Measurements from ENCODE around the gene DNAH2.
A peak's percentile ranks its signal among the peaks of the same experiment; 100 is the strongest.

The DNAH2 gene

DNA sequence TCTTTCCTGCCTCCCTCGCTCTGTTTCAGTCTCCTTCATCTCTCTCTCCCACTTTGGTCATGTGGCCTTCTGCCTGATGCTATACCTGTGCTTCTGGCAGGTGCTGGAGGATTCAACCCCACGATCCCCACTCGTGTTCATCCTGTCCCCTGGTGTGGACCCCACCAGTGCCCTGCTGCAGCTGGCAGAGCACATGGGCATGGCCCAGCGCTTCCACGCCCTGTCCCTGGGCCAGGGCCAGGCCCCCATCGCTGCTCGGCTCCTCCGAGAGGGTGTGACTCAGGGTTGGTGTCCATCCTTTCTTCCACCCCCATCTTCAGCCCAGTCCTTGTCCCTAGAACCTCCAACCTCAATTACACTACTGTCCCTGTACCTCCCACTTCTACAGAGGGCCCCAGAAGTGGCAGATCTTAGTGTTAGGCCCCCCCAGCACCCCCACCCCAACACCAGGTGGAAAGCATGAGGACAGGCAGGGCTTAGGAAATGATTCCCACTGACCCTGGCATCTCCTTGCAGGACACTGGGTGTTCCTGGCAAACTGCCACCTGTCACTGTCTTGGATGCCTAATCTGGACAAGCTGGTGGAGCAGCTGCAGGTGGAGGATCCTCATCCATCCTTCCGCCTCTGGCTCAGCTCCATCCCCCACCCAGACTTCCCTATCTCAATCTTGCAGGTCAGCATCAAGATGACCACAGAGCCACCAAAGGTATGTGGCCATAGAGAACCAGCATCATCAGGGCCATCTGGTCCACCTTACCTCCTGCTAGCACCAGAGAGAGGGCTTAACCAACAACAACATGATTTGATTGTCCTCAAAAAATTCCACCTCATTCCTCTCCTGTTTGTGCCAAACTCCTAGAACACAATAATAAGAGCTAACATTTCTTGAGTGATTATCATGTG is 106.7 kb downstream of the DNAH2 start:
- DNase-seq: no peak

- no peak for DNase-seq
Measured at GRCh38 chr17:7825206-7825990, 107.9 kb downstream of the DNAH2 start.

DNA sequence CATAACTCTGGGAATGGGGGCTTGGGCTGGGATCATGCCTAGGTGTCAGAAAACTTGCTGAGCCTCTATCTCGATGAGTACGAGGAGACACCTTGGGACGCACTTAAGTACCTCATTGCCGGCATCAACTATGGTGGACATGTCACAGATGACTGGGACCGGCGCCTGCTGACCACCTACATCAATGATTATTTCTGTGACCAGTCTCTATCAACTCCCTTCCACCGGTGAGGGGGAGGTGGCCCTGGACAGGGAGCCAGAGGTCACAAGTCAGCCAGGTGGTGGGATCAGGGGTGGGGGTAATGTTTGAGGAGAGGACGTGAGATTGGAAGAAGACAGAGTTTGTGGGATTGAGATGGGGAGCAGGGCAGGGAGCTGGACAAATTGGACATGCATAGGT is 113.1 kb downstream of the DNAH2 start:
- no peak for DNase-seq

DNA sequence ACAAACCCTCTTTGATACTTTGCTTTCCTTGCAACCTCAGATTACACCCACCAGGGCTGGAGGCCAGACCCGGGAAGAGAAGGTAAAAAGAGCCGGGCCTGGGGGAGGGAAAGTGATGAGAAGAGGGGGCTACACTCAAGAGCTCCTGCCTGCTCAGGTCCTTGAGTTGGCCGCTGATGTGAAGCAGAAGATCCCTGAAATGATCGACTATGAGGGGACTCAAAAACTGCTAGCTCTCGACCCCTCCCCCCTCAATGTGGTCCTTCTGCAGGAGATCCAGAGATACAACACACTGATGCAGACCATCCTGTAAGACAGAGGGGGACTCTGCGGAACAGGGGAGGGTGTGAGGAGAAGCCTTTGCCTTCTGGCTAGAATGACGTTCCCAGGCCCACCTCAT is 113.7 kb downstream of the DNAH2 start:
- no peak for DNase-seq

- no peak for DNase-seq
Measured at GRCh38 chr17:7832431-7832830, 114.9 kb downstream of the DNAH2 start.

DNA sequence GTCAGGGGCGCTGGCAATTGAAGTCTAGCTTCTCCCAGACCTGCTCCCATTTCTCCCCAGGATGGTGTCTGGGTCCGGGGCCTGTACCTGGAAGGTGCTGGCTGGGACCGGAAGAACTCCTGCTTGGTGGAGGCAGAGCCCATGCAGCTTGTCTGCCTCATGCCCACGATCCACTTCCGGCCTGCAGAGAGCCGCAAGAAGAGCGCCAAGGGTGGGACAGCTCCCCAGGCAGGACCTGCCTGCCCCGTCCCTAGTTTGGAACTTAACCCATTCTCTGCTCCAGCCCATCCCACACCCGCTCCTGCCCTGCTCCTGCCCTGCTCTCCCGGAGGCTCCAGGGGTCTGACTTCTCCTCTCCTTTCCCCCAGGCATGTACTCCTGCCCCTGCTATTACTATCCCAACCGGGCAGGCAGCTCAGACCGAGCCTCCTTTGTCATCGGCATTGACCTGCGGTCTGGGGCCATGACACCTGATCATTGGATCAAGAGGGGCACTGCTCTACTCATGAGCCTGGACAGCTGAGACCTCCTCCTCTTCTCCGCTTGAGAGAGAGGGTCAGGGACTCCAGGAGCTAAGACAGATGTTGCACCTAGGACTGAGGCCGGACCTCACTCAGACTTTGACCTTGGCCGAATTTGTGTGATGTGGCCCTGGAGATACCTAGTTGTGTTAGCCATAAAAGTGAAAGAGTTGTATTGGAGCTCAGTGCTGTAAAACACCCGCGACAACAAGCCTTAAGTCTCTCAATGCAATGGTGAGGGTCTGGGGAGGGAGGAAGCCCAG is 115.7 kb downstream of the DNAH2 start:
- DNase-seq: no peak

DNA sequence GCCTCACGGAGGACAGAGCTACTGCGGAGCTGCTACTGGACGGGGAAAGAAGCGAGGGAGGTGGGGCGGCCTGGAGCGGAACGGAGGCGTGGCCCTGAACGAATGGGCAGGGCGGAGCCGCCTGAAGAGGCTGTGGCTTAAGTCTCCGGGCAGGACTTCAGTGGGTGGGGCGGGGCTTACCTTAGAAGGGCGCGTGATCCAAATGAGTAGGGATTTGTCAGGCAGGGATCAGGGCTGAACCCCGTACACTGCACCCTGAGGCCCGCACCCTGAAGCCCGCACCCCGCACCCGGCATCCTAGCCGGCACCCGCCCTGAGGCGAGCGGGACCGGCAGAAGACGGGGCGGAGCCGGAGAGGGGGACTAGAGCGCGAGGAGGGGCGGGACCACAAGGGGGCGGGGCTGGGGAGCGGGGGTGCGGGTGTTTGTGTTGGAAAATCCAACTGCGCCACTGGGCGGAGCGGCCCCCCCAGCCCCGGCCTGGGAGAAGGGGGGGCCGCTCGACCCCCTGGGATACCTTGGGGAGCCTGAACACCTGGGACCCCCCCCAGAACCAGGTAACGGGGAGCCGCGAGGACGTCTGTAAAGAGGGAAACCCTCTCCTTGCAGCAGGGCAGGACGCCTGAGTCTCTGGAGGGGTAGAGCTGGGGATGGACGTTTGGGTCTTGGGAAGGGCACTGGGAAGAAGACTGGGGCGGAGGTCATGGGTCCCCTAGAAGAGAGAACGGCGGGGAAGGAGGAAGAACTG is 116.4 kb downstream of the DNAH2 start, which contains the start of gene KDM6B:
KDM6B (plus strand) TSS at position 423 of the 747 bp plus-strand sequence. CDS start 11,338 bp downstream, outside the sequence.
- peak; percentile 65 for DNase-seq

GRCh38 chr17:7834542-7834956 is 117.0 kb downstream of the DNAH2 start:
- DNase-seq: no peak

GRCh38 chr17:7834957-7835813 is 117.6 kb downstream of the DNAH2 start:
- peak; percentile 94 for DNase-seq

DNA sequence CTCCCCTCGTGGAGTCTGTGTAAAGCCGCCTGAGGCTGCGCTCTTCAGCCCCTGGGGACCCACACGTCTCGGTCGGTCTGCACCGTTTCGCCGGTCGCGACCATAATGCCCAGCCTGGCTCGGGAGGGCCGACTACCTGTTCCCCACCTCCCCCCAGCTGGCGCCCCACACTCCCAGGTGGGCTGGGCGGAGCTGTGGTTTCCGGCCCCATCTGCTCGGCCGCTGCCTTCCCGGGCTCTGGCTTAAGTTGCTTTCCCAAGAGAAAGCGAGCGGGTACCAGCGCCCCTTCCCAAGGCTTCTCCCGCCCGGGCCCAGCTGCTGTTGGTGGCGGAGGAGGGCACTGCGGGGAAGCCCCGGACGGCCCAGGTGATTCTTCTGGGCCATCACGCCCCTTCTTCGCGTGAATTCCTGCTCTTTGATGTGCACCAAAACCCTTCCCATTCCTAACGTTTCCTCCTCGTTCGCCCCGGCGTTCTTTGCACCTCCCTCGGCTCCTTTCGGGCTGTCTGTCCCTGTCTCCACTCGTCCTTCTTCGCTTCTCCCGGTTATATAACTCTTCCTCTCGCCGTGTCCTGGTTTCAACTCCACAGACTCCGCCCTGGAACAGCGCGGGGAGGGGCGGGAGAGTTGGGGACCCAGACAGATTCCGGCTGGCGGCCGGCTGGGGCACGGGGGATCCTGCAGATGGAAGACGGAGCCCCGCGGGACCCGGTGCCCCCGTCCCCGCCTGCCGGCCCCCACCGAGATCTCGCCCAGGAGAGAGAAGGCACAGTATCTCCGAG is 118.5 kb downstream of the DNAH2 start:
- peak; percentile 56 for DNase-seq

GRCh38 chr17:7836596-7837407 is 119.3 kb downstream of the DNAH2 start:
- DNase-seq: peak; percentile 93

DNA sequence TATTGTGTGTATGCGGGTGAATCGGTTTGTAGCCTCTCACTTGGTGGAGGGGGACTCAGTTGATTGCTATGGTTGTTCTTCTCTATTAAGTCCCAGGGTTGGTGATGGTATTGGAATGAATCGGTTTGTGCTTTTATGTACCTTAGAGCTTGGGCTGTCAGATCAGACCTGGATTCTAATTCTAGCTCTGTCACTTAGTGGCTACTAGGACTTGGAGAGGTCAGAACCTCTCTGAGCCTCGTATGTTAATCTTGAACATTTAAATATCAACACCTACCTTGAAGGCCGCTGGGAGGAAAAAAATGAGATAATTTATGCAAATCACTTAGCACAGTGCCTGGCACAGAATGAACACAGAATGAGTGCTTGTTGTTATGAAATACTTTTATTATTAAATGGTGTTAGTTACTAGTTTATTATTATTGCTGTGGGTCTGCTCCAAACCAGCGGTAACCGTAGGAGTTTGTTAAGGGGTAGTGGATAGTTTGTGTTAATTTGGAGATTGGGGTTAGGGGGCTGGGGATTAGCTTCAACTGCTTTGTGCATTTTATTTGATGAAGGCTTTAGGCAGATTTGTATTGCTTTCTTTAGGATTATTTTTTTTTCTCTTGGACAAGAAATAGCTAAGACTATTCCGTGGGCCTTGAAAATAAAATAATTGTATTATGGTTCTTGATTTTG is 120.0 kb downstream of the DNAH2 start:
- no peak for DNase-seq

GRCh38 chr17:7838090-7839075 is 120.8 kb downstream of the DNAH2 start:
- peak; percentile 19 for DNase-seq

DNA sequence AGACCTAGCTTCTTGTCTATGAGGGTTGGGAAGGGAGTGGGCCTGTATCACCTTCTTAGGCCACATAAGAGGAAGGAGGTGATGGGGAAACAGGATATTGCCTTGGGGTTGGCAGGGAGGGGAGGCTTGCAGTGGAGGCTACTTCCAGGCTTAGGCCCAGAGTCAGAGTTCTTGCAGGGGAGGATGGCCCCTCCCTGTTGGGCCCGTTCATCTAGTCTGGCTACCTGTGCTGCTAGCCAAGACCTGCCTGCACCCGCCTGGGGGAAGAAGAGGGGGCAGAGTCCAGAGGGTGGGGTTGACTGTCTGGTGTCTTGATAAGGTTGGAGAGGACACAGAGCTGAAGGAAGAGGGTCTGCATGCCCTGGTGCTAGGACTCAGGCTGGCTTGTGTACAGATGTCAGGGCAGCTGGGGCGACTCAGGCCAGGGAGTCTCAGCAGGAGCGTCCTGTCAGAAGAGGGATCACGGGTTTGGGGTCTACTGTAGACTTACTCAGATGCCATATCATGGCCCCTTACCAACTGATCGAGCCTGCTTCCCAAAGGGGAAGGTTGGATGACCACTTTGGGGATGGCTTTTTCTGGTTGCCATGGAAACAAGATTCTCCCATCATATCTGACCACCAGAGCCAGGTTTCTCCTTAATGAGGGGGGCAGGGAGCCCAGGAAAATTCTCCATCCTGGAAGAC is 121.8 kb downstream of the DNAH2 start:
- DNase-seq: no peak

DNA sequence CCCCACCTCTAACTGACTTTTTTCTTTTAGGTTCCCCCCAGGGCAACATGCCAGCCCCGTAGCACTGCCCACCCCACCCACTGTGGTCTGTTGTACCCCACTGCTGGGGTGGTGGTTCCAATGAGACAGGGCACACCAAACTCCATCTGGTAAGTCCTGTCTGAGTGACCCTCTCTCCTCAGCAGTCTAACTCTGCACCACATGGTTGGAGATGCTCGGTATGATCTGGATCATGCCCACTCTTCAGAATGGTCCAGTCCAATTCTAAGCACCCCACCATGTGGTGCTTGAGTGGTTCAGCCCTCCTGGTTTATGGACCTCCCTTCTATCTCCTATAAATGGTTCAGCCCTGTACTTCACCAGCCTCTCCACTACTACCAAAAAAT is 122.3 kb downstream of the DNAH2 start:
- no peak for DNase-seq

- DNase-seq: no peak
Measured at GRCh38 chr17:7840441-7840840, 122.9 kb downstream of the DNAH2 start.

GRCh38 chr17:7840875-7841274 is 123.3 kb downstream of the DNAH2 start:
- DNase-seq: no peak

All from NCI-H1092 treated with DMSO at 0.1 percent for 48 hours (cell line).